AG09319 (cell line): ENCODE measurements around the gene CAPN6.
A peak's percentile ranks its signal among the peaks of the same experiment; 100 is the strongest.

ENCODE experiments used
- DNase-seq: peaks from one replicate; pipeline ENCODE4 v3.0.0-alpha.2; 2010; ENCODE audit warnings: low read depth; ENCODE audit errors: extremely low read depth
- CTCF ChIP-seq: IDR thresholded peaks from 2 replicates; pipeline ENCODE4 v1.5.1; 2011; ENCODE audit warnings: low read depth, mild to moderate bottlenecking, inconsistent platforms, low read length, moderate library complexity

Gene CAPN6

GRCh38 chrX:111262086-111262485 is 8.2 kb downstream of the CAPN6 start:
- no peak for TF ChIP-seq CTCF
- DNase-seq: no peak

- no peak for DNase-seq
- TF ChIP-seq CTCF: no peak
These were observed 9.8 kb downstream of the CAPN6 start for GRCh38 chrX:111260451-111260850.

GRCh38 chrX:111259559-111259958 is 10.7 kb downstream of the CAPN6 start:
- TF ChIP-seq CTCF: no peak
- no peak for DNase-seq

- no peak for TF ChIP-seq CTCF
- no peak for DNase-seq
These were observed 12.6 kb downstream of the CAPN6 start for GRCh38 chrX:111257733-111258132.

- no peak for DNase-seq
- no peak for TF ChIP-seq CTCF
These were observed 15.2 kb downstream of the CAPN6 start for GRCh38 chrX:111254896-111255693.

- TF ChIP-seq CTCF: peak; percentile 40
- peak; percentile 0 for DNase-seq
These were observed 26.0 kb downstream of the CAPN6 start for GRCh38 chrX:111244235-111244750.

- TF ChIP-seq CTCF: no peak
- no peak for DNase-seq
These were observed 53.9 kb downstream of the CAPN6 start for GRCh38 chrX:111216293-111216801.
